ENCODE measurements around the gene PLCB1.

The PLCB1 gene

GRCh38 chr20:8690074-8690473 is 558.0 kb downstream of the PLCB1 start:
- DNase-seq (ENCODE audit: low read depth) = no peak
- no peak for TF ChIP-seq CTCF (conservative IDR thresholded peaks at IDR 0.05; ENCODE audit: control insufficient read depth, insufficient read depth, low read depth, low read length)
- no peak overlapping the region for H3K4me3 ChIP-seq (ENCODE audit: control insufficient read depth, low read depth, low read length)

- DNase-seq (ENCODE audit: low read depth) = peak; percentile 85
- no peak for TF ChIP-seq CTCF (conservative IDR thresholded peaks at IDR 0.05; ENCODE audit: control insufficient read depth, insufficient read depth, low read depth, low read length)
Observed at GRCh38 chr20:8693709-8694108, 561.6 kb downstream of the PLCB1 start.

GRCh38 chr20:8700756-8701155 is 568.7 kb downstream of the PLCB1 start:
- no peak for DNase-seq (ENCODE audit: low read depth)
- TF ChIP-seq CTCF (conservative IDR thresholded peaks at IDR 0.05; ENCODE audit: control insufficient read depth, insufficient read depth, low read depth, low read length) = no peak
- H3K4me3 ChIP-seq (ENCODE audit: control insufficient read depth, low read depth, low read length) = no peak overlapping the region

More at GRCh38 chr20:8693709-8694108, 561.6 kb downstream of the PLCB1 start:
- no peak overlapping the region for H3K4me3 ChIP-seq (ENCODE audit: control insufficient read depth, low read depth, low read length)

GRCh38 chr20:8706961-8707700 is 575.1 kb downstream of the PLCB1 start:
- DNase-seq (ENCODE audit: low read depth) = no peak
- H3K4me3 ChIP-seq (ENCODE audit: control insufficient read depth, low read depth, low read length) = no peak overlapping the region
- TF ChIP-seq CTCF (conservative IDR thresholded peaks at IDR 0.05; ENCODE audit: control insufficient read depth, insufficient read depth, low read depth, low read length) = no peak

GRCh38 chr20:8709627-8710026 is 577.6 kb downstream of the PLCB1 start:
- no peak for TF ChIP-seq CTCF (conservative IDR thresholded peaks at IDR 0.05; ENCODE audit: control insufficient read depth, insufficient read depth, low read depth, low read length)
- peak; percentile 13 for DNase-seq (ENCODE audit: low read depth)
- no peak overlapping the region for H3K4me3 ChIP-seq (ENCODE audit: control insufficient read depth, low read depth, low read length)

- no peak for TF ChIP-seq CTCF (conservative IDR thresholded peaks at IDR 0.05; ENCODE audit: control insufficient read depth, insufficient read depth, low read depth, low read length)
- H3K4me3 ChIP-seq (ENCODE audit: control insufficient read depth, low read depth, low read length) = no peak overlapping the region
- DNase-seq (ENCODE audit: low read depth) = no peak
Observed at GRCh38 chr20:8711501-8711900, 579.4 kb downstream of the PLCB1 start.

Data from fibroblast of mammary gland (primary cell).